ENCODE measurements around the gene HMHB1.
"Not testable (repeated sequence)": the region's sequence is repeated elsewhere in the genome, so short reads cannot be mapped to it uniquely, and the experiment has no call there.

HMHB1 gene

GRCh38 chr5:143805861-143806260 lies 6.1 kb upstream of the HMHB1 start:
- Histone ChIP-seq H3K27ac (replicated peaks) (no peak overlapping the region), H3K4me3 (replicated peaks; ENCODE audit: insufficient read depth, low read length) (no peak overlapping the region), H3K27me3 (ENCODE audit: insufficient read depth, poor library complexity, severe bottlenecking) (no peaks in the 10 kb centered on the region)
- TF ChIP-seq SPI1 (IDR thresholded peaks at IDR 0.05; ENCODE audit: borderline replicate concordance, low read depth) (no peak), GABPA (IDR thresholded peaks at IDR 0.05; ENCODE audit: low read depth) (no peak), POLR2AphosphoS5 (IDR thresholded peaks at IDR 0.05; ENCODE audit: low read depth) (no peak)
- TF ChIP-seq, protein P1, sequence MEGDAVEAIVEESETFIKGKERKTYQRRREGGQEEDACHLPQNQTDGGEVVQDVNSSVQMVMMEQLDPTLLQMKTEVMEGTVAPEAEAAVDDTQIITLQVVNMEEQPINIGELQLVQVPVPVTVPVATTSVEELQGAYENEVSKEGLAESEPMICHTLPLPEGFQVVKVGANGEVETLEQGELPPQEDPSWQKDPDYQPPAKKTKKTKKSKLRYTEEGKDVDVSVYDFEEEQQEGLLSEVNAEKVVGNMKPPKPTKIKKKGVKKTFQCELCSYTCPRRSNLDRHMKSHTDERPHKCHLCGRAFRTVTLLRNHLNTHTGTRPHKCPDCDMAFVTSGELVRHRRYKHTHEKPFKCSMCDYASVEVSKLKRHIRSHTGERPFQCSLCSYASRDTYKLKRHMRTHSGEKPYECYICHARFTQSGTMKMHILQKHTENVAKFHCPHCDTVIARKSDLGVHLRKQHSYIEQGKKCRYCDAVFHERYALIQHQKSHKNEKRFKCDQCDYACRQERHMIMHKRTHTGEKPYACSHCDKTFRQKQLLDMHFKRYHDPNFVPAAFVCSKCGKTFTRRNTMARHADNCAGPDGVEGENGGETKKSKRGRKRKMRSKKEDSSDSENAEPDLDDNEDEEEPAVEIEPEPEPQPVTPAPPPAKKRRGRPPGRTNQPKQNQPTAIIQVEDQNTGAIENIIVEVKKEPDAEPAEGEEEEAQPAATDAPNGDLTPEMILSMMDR (IDR thresholded peaks at IDR 0.05; ENCODE audit: insufficient read depth, low read length), result no peak
- TF ChIP-seq, protein P2, sequence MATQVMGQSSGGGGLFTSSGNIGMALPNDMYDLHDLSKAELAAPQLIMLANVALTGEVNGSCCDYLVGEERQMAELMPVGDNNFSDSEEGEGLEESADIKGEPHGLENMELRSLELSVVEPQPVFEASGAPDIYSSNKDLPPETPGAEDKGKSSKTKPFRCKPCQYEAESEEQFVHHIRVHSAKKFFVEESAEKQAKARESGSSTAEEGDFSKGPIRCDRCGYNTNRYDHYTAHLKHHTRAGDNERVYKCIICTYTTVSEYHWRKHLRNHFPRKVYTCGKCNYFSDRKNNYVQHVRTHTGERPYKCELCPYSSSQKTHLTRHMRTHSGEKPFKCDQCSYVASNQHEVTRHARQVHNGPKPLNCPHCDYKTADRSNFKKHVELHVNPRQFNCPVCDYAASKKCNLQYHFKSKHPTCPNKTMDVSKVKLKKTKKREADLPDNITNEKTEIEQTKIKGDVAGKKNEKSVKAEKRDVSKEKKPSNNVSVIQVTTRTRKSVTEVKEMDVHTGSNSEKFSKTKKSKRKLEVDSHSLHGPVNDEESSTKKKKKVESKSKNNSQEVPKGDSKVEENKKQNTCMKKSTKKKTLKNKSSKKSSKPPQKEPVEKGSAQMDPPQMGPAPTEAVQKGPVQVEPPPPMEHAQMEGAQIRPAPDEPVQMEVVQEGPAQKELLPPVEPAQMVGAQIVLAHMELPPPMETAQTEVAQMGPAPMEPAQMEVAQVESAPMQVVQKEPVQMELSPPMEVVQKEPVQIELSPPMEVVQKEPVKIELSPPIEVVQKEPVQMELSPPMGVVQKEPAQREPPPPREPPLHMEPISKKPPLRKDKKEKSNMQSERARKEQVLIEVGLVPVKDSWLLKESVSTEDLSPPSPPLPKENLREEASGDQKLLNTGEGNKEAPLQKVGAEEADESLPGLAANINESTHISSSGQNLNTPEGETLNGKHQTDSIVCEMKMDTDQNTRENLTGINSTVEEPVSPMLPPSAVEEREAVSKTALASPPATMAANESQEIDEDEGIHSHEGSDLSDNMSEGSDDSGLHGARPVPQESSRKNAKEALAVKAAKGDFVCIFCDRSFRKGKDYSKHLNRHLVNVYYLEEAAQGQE (IDR thresholded peaks at IDR 0.05; ENCODE audit: insufficient replicate concordance, low read depth), result no peak
- DNase-seq (ENCODE audit: low read depth in 1 of 2, low spot score in 1 of 2), result no peak

DNA sequence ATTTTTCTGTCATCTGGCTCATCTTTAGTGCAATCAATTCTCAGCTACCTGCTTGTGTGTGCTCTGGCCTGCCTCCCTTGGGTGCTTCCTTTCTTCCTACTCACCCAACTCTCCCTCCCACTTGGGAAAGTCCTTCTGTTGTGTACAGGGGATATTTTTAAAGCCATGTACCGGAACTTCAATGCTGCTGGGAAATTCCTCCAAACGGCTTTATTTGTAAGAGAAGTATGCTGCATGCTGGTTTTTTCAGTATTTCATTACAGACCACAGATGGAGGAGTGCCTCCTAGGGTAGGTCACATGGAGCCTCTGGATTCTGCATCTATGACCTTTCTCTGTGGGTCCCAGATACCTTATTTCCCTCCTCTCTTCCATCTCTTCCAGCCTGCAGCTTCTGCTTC lies 5.4 kb upstream of the HMHB1 start:
- H3K4me3 ChIP-seq (replicated peaks; ENCODE audit: insufficient read depth, low read length), result no peak overlapping the region
- H3K27me3 ChIP-seq (ENCODE audit: insufficient read depth, poor library complexity, severe bottlenecking), result no peaks in the 10 kb centered on the region
- H3K27ac ChIP-seq (replicated peaks), result no peak overlapping the region
- DNase-seq (ENCODE audit: low read depth in 1 of 2, low spot score in 1 of 2), result no peak
- no peak for TF ChIP-seq GABPA (IDR thresholded peaks at IDR 0.05; ENCODE audit: low read depth)
- TF ChIP-seq POLR2AphosphoS5 (IDR thresholded peaks at IDR 0.05; ENCODE audit: low read depth), result no peak
- TF ChIP-seq, protein P2 (IDR thresholded peaks at IDR 0.05; ENCODE audit: insufficient replicate concordance, low read depth), result no peak
- TF ChIP-seq, protein P1 (IDR thresholded peaks at IDR 0.05; ENCODE audit: insufficient read depth, low read length), result no peak
- no peak for TF ChIP-seq SPI1 (IDR thresholded peaks at IDR 0.05; ENCODE audit: borderline replicate concordance, low read depth)

GRCh38 chr5:143807401-143807800 lies 4.6 kb upstream of the HMHB1 start:
- H3K27ac ChIP-seq (replicated peaks), result no peak overlapping the region
- no peak for DNase-seq (ENCODE audit: low read depth in 1 of 2, low spot score in 1 of 2)
- TF ChIP-seq GABPA (IDR thresholded peaks at IDR 0.05; ENCODE audit: low read depth), result no peak
- TF ChIP-seq, protein P1 (IDR thresholded peaks at IDR 0.05; ENCODE audit: insufficient read depth, low read length), result no peak
- no peak for TF ChIP-seq POLR2AphosphoS5 (IDR thresholded peaks at IDR 0.05; ENCODE audit: low read depth)
- TF ChIP-seq SPI1 (IDR thresholded peaks at IDR 0.05; ENCODE audit: borderline replicate concordance, low read depth), result no peak
- TF ChIP-seq, protein P2 (IDR thresholded peaks at IDR 0.05; ENCODE audit: insufficient replicate concordance, low read depth), result no peak
- no peak overlapping the region for H3K4me3 ChIP-seq (replicated peaks; ENCODE audit: insufficient read depth, low read length)
- no peaks in the 10 kb centered on the region for H3K27me3 ChIP-seq (ENCODE audit: insufficient read depth, poor library complexity, severe bottlenecking)

DNA sequence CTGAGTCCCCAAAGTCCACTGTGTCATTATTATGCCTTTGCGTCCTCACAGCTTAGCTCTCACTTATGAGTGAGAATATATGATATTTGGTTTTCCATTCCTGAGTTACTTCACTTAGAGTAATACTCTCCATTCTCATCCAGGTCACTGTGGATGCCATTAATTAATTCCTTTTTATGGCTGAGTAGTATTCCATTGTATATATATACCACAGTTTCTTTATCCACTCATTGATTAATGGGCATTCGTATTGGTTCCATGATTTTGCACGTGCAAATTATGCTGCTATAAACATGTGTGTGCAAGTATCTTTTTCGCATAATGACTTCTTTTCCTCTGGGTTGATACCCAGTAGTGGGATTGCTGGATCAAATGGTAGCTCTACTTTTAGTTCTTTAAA lies 4.4 kb downstream of the HMHB1 start:
- not testable (repeated sequence) for H3K4me3 ChIP-seq (replicated peaks; ENCODE audit: insufficient read depth, low read length); DNase-seq (ENCODE audit: low read depth in 1 of 2, low spot score in 1 of 2); H3K27me3 ChIP-seq (ENCODE audit: insufficient read depth, poor library complexity, severe bottlenecking); H3K27ac ChIP-seq (replicated peaks)

Data from HL-60 (cell line).